Measurements from ENCODE around the gene PITRM1.
"Not testable (repeated sequence)": the region's sequence is repeated elsewhere in the genome, so short reads cannot be mapped to it uniquely, and the experiment has no call there.

PITRM1 gene

DNA sequence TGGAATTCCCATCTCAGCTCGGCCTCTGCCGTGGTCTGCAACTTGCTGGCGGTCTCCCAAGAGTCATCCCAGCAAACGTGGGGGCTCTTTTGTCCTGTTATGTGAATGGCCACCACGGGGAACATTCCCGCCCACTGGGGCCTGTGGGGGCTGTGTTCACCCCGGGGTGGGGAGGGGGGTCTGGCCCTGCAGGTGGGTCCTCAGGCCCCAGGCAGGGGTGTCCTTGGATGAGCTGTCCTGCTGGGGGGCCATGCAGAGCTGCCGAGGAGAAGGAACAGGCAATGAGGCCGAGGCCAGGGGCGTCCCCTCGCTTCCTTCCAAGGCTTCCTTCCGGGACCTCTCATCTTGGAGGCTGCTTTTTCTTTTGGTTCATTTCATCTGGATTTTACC is 24.4 kb upstream of the PITRM1 start:
- no peak for DNase-seq

DNA sequence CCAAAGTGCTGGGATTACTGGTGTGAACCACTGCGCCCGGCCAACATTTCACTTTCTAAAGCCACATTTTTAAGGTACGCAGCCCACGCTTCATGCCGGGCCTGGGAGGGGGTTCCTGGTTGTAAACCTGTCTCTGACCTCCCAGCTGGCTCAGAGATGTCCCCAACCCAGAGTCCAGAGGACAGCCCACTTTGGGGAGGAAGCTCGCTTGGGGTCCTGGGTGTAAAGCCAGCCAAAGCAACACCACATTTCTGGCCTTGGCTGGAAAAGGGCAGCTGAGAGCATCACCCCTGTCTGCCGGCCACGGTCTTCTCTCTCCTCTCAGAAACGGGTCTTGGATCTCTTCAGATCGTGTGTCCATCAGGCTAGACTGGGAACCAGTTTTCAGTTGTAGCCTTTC is 23.9 kb upstream of the PITRM1 start:
- no peak for DNase-seq

DNA sequence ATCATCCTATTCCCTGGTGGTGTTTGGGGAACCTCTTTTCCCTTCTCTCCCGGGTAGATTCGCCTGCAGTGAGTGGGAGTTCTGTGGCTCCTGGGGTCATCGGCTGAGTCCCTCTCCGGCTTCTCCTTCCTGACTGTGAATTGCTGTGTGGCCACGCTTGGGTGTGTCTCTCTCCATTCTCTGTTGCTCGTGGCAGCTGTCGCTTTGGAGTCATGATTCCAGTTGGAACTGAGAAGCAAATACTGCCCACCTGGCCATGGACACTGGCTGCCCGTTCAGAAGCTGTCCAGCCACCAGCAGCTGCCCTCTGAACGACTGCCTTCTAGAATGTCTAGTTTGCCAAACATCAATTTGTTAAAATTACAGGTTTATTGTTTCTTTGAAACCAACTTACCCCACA is 23.1 kb upstream of the PITRM1 start:
- no peak for DNase-seq

DNA sequence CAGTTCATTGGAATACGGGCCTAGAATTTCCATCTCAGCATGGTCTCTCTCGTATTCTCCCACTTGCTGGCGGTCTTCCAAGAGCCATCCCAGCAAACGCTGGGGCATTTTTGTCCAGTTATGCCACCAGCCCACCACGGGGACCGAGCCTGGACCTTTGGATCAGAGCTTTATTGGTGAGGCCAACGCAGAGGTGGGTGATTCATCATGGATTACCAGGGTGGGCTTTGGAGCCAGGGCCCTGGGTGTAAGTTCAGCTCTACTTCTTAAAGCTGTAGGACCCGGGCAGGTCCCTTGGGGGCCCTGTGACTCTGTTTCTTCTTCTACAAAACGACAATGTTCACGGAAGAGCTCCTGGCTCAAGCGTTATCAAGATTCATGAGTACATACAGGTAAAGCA is 22.7 kb upstream of the PITRM1 start:
- DNase-seq: no peak

DNA sequence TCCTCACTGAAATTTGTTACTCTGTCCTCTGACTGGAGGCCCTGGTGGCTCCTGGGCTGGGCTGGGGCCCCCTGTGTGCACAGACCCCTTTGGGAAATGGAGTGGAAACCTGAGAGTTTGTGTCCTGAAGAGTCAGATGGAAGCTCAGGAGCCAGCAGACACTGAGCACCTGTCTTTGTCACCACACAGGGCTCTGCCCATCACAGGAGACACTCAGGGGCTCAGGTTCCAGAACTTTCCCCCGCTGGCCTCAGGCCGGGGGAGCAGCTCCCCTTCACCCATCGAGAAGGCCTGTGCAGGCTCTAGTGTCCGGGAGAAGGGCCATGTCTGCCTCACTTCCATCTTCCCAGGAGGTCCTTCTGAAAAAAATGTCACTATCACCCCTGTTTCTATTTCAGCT is 22.3 kb upstream of the PITRM1 start:
- DNase-seq: no peak

DNA sequence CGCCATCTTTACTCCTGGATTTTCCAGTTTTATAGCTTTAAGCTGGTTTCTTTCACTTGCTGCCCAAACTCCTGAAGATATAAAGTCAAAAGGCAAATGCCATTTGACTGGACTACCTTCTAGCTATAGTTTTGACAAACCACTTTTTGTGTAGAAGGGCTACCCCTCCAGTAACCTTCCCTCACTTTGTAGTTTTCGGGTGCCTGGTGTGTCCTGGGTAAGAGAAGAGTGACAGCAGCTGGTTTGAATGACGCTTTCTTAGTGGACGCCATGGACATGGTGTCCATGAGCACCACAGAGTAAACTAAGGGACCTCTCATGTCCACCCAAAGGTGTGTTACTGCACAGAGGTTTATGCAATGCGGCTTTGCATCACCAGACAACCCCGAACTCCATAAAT is 21.2 kb upstream of the PITRM1 start:
- DNase-seq: no peak

DNA sequence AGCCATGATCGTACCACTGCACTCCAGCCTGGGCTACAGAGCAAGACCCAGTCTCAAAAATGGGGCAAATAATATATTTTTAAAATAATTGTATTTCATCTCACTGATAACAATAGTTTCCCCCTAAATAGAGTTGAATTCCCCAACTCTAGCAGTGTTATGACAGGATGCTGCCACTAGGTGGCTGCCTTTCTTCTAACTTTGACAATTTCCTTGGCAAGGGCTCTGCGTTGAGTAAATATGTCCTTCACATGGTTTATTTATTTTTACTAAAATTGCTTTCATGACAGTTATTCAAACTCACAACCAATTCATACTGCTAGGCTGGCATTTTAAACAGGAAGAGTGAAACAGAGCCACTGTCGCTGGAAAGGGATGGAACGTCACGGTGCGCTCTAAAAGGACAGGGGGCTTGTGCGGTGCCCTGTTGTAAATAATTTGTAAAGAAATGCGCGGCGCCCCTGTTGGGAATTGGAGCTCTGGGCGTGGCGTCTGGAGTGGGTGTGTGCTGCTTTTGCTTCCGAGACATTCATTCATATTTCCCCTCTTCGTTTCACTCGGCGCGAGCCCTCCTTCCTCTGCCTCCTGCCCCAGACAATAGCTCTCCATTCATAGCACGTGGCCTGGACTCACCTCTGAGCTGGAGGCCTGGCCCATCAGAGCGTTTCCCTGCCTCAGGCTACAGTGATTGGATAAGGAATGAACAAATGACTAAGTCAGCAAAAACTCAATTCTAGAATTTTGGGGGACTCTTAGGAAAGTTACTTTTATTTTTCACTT is 20.5 kb upstream of the PITRM1 start:
- peak; percentile 80 for DNase-seq

DNA sequence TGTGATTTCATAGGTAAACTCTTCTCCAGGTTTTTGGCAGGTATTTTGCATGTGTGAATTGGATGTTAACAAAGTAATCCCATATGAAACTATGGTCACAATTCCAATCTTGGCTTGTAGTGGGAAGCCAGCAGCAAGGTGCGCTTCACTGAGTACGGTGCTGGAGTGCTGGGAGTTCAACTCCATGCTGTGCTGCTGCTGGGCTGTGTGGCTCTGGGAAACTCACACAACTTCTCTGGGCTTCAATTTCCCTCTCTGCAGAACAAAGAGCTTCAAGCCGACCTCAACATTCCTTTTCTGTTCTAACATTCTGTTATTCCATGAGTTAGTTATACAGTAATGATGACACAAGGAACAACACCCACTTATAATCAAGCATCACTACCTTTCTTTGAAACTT is 18.2 kb upstream of the PITRM1 start:
- no peak for DNase-seq

DNA sequence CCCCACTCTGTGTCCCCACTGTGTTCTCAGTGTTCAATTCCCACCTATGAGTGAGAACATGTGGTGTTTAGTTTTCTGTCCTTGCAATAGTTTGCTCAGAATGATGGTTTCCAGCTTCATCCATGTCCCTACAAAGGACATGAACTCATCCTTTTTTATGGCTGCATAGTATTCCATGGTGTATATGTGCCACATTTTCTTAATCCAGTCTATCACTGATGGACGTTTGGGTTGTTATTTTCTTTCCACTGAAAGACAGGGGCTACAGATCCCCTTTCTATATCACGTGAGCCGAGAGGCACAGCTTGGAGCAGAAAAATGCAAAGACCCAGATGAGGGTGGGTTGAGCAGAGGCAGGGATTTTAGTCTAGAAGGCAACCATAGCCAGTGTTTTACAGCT is 14.6 kb upstream of the PITRM1 start:
- DNase-seq: not testable (repeated sequence)

DNA sequence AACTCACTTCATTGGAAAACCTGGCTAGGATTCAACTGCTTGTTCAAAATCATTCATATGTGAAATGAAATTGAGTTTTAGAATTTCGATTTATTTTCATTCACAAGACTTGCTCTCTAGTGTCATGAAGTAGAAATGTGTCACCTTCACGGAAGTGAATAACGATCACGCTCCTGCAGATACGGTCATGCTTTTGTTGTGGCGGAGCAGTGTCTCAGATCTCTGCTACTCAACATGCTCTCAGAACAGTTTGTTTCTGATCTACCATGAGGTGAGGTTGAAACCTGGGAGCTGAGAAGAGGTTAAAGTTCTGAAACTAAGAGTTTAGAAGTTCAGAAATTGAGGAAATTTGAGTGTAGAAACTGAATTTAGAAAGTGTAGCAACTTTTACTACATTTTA is 13.8 kb upstream of the PITRM1 start:
- no peak for DNase-seq

DNA sequence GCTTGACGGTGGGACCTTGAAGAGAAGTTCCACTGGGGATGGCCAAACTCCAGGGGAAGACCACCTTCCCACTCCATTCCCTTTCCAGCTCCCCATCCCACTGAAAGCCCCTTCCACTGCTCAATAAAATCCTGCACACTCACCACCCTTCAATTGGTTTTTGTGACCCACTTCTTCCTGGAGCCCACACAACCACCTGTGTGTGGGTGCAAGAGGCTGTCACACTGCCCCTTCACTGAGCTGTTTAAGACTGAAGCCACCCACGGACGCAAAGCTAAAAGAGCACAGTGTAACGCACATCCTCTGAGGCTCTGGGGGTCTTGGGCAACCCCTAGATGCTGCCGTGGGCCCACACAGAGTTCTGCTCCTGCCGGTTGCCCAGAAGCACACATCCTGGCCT is 12.8 kb upstream of the PITRM1 start:
- DNase-seq: no peak

DNA sequence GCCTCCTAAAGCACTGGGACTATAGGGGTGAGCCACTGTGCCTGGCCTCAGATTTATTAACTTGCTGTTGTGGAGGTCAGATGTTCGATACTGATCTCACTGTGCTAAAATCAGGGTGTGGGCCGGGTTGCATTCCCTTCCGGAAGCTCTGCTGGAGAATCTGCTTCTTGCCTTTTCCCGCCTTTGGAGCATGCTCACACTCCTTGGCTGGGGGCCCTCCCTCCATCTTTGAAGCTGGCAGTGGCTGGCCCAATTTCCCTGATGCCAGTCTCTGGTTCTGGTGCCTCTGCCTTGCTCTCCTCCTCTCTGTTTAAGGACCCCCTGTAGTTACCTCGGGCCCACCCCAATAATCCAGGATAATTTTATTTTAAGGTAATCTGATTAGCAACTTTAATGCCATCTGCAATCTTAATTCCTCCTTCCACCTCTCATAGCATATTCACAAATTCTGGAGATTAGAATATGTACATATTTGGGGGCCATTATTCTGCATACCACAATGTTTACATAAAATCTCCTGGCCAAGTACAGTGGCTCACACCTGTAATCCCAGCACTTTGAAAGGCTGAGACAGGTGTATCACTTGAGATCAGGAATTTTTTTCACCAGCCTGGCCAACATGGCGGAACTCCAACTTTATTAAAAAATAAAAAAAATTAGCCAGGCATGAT is 7.9 kb upstream of the PITRM1 start:
- DNase-seq: no peak

DNA sequence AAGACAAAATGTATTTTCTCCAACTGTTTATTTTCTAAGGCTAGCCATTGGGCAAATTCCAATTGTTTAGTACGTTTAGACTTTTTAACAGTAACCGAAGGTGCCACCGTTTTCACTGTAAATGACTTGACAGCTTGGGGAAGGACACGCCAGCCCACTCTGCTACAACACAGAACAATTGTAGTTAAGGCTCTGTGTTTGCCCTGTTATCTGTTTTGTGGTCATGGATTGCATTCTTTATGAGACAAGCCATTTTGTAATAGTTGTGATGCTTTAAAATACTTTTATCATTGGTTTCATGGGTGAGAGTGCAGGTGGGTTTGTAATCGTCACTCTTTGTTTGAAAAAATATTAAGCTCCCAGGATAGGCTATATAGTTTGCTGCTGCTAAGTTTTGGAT is 6.6 kb upstream of the PITRM1 start:
- no peak for DNase-seq

DNA sequence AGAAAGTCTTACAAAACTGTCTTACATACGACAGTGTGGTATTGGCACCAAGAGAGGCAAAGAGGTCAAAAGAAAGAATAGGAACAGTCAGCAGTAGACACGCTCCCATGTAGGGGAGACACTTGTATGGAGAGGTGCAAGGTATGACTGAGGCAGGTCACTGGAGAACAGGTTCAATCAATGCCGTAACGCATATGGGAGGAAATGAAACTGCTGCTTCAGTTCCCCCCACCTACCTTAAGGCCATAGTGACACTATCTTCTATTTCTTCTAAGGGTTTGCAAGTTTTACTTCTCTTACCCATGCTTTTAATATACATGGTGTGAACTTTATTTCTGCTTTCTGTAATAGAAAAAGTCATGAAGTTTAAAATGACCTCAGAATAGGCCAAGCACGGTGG is 5.5 kb upstream of the PITRM1 start:
- DNase-seq: no peak

DNA sequence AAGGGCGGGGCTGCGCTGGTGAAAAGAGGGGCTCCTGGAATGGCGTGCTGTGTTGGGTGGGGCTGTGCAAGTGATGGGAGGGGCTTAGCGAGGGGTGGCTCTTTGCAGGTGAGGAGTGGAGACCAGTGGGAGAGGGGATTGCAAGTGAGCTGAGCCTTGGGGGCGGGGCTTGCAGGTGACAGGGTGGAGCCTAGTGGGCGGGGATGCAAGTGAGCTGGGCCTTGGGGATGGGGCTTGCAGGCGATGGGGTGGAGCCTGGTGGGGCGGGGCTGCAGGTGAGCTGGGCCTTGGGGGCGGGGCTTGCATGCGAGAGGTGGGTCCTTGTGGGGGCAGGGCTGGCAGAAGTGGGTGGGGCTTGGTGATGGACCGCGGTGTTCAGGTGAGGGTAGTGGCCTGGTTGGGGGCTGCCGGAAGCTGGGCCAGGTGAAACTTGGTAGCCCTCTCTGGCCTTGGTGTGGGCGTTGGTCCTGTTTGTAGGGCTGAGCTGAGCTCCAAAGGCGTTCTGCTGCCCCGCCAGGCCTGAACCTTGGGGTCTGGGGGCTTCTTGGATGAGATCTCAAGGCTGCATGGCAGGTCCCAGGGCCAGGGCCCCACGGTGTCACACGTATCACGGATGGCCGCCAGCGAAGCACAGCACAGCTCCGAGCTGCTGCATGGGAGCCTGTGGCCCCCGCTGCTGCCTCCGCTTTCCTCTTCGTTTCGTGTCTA is 743 bp upstream of the PITRM1 start:
- no peak for DNase-seq

DNA sequence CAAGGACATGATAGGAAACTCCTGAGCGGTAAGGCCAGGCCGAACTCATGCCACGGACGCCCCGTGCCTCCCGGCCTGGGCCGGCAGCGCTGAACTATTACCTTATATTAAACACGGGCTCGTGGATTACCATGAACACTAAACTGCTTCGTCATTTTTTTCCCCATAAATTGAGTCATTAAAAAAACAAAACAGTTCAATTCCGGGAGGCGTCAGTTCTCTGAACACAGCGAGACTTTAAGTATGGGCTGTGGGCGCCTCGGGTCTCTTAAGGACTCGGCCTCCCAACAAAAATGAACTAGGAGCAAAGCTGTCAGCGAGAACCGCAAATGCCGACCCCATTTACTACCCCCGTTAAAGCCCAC is 519 bp downstream of the PITRM1 start:
- DNase-seq: no peak

DNA sequence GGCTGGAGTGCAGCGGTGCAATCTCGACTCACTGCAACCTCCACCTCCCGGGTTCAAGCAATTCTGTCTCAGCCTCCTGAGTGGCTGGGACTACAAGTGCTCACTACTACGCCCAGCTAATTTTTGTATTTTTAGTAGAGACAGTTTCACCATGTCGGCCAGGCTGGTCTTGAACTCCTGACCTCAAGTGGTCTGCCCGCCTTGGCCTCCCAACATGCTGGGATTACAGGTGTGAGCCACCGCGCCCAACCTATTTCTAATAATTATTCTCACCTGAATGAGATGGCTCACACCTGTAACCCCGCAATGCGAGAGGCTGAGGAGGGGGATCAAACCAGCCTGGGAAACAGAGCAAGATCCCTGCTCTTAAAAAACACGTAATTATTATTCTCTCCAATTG is 1.1 kb downstream of the PITRM1 start:
- DNase-seq: not testable (repeated sequence)

DNA sequence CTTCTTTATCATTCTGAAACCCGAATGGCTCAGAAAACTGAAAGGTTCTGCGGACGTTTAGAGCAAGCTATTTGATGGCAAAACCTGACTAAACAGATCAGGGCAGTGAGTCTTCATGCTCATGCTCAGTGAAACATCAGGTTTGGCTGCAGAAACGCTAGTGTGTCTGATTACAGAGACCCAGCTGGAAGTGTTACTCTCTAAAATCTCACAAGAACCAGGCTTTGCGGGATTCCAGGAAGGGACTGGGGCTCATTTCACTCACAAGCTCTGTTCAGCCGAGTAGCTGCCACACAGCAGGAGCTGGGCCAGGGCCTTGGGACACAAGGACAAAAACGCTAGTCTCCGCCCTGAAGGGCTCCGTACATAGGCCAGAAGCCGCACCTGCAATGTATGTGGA is 2.9 kb downstream of the PITRM1 start:
- peak; percentile 73 for DNase-seq

DNA sequence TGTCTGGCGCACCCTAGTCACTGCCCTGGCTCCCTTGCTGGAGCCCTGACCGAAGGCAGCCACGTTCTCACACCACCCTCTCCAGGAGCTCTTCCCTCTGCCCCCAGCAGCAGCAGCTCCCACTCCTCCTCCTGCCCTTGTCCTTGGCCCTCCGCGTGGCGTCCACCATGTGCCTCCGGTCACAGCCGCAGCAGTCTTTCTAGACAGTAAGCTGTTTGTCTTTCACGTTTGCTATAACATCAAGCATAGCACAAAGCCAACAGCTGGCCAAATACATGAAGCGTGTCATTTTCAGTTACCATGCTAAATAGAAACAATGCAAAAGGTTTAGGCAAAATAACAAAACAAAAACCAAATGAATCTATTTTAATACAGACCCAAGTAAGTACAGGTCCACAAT is 3.3 kb downstream of the PITRM1 start:
- DNase-seq: no peak

DNA sequence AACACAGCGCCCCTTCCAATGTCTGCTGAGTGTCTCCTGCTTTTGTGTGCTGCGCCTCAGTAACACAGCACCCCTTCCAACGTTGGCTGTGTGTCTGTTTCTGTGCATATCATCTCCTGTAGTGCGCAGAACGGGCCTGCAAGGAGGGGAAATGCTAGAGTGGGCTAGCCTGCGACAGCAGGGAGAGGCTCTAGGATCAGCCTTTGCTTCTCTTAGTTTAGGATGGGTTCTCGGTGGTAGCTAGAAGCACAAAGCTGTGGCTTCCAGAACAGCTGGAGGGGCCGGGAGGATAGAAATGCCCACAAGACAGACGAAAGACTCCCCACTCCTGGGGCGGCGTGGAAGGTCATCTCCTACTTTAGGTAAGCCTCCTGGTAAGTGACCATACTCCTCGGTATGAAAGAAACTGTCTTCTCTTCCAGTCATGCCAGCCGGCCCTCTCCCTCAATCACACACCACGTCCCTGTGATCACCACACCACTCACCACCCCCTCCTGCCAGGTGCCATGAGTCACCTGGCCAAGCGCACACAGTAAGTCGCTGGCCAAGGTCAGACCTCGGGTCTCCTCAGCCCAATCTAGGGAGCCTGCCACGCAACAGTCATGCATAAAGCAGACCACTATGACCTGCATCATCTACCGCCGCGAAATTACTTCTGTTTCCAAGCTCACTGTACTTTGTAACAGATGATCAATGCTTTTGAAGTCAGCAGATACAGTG is 4.8 kb downstream of the PITRM1 start:
- no peak for DNase-seq

DNA sequence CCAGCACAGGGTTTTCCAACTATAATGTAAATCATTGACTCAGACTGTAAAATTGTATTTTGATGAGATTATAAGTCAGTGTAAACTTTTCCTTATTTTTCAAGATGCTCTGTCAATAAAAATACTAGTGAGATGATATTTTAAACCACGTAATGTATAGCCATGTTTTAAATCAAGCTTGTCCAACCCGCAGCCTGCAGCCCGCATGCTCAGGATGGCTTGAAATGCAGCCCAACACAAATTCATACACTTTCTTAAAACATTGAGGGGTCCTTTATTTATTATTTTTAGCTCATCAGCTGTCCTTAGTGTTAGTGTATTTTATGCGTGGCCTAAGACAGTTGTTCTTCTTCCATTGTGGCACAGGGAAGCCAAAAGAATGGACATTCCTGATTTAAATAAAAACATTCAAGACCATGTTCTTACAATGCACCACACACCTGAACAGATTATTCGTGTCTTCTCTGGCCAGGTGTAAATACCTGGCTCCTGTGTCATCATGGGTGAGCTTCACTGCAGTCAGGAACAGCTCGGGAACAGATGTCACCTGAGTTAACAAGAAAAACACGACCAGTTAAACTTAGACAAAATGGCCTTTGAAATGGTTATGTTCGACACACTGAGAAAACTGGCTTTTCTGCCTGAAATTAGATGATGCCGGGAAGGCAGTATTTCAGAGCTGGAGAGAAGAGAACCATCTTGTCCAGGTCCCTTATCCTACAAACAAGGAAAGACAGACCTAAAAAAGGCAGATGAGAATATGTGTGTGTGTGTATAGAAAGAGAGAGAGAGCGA is 5.9 kb downstream of the PITRM1 start:
- no peak for DNase-seq

DNA sequence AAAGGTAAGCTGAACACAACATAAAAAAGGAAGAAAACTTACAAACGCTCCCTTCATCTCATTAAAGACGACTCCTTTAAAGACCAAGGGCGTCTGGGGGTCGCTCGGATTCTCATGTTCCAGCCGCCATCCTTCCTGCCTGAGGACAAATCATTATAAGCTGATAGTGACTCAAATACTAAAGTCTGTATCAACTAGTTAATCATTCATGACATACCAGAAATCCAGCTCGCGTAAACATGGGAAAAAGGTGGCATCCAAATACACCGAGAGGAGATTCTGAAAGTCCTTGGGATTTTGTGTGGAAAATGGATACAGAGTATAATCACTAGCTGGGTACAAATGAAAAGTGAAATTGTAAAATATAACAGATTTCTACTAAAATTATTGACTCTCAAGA is 7.4 kb downstream of the PITRM1 start:
- DNase-seq: no peak

DNA sequence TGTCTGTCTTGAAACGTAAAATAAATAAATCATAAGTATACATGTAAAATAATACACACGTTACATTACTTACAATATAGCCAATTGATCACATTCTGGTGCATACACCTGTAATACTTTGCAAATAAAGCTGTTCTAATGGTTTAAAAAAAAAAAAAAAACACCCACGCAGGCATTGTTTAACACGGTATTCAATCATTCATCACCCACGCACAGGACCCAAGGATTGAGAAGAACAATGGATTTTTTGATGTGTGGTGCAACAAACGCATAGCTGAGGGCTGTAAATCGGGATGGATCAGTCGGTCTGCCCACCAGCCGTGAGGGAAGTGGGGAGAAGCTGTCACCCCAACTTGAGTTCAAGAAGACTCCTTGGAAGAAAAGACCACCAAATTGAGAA is 8.7 kb downstream of the PITRM1 start:
- DNase-seq: no peak

Data from eye (tissue), 1 donor.